Activated B cell treated with CpG ODN at 0.5 μM for 24 hours (primary cell): ENCODE data around the gene HKDC1. TPM values are rescaled to one million over a fixed set of nuclear protein-coding genes. Genes with fewer than 3 reads are reported as not detected.

Source experiments
- ATAC-seq: fragments of 200-7000 bp; cut with Tn5 transposase; one replicate; pipeline ENCODE4 v1.10.0; 2021; ENCODE audit warnings: low read depth, mild to moderate bottlenecking, moderate library complexity
- CTCF ChIA-PET: fragments of 350-600 bp; sonication (Branson Sonifier 250); formaldehyde crosslinking; loops from one replicate; lab custom pipeline; 2021; ENCODE audit warnings: antibody characterized with exemption; lab: Charles Lee
- POLR2A ChIA-PET: fragments of 350-600 bp; sonication (Branson Sonifier 250); formaldehyde crosslinking; loops from one replicate; lab custom pipeline; 2021; ENCODE audit warnings: antibody characterized with exemption; lab: Charles Lee
- DNase-seq: peaks from one replicate; pipeline ENCODE4 v3.0.0; 2022
- H3K27ac Mint-ChIP-seq: one replicate; pipeline ENCODE4 v1.8.0; 2020; ENCODE audit warnings: mixed read lengths
- H3K27me3 Mint-ChIP-seq: one replicate; pipeline ENCODE4 v1.8.0; 2021; ENCODE audit warnings: mixed read lengths
- H3K36me3 Mint-ChIP-seq: one replicate; pipeline ENCODE4 v1.8.0; 2021; ENCODE audit warnings: low read depth, mixed read lengths
- H3K4me1 Mint-ChIP-seq: one replicate; pipeline ENCODE4 v1.8.0; 2021; ENCODE audit warnings: mixed read lengths
- H3K4me3 Mint-ChIP-seq: one replicate; pipeline ENCODE4 v1.8.0; 2020; ENCODE audit warnings: mild to moderate bottlenecking, mixed read lengths
- H3K9me3 Mint-ChIP-seq: one replicate; pipeline ENCODE4 v1.8.0; 2020; ENCODE audit warnings: mixed read lengths
- CTCF ChIP-seq: fragments of 200-600 bp; IDR thresholded peaks from one replicate; pipeline ENCODE4 v1.8.0; 2022; ENCODE audit warnings: antibody characterized with exemption, mild to moderate bottlenecking
- intact Hi-C: fragments of 100-400 bp; cut with micrococcal nuclease; formaldehyde crosslinking; loops from one replicate; pipeline ENCODE4 v1.15.1; 2024
- total RNA-seq: library from RNA; stranded (reverse); gene quantifications from 2 replicates; pipeline ENCODE4 v1.2.3, GENCODE V29; 2022

Gene HKDC1
- total RNA-seq, 1 donor from 2014 or later = not detected

- H3K27ac Mint-ChIP-seq = no peak overlapping the region
- H3K36me3 Mint-ChIP-seq = no peaks in the 10 kb centered on the region
- H3K4me1 Mint-ChIP-seq = peaks cover 2% of the 10 kb centered on the region
- ChIA-PET CTCF (interaction anchor here (0.8 to 1.2 kb wide), 2 partner anchors 12 to 15 kb away, joined by 3 read pairs; no protein-coding TSS in a partner anchor), POLR2A (no interaction called here)
- no peak for TF ChIP-seq CTCF
- H3K9me3 Mint-ChIP-seq = no peaks in the 10 kb centered on the region
- peaks cover 2% of the 10 kb centered on the region for H3K27me3 Mint-ChIP-seq
- ATAC-seq = no peak
- H3K4me3 Mint-ChIP-seq = no peak overlapping the region
- no peak for DNase-seq
- intact Hi-C loops = no loop called here
Measured at GRCh38 chr10:69216577-69217118, 3.5 kb upstream of the HKDC1 start.

GRCh38 chr10:69217119-69217754, 2.9 kb upstream of the HKDC1 start:
- peaks cover 2% of the 10 kb centered on the region for H3K27me3 Mint-ChIP-seq
- H3K4me3 Mint-ChIP-seq = no peak overlapping the region
- no peaks in the 10 kb centered on the region for H3K9me3 Mint-ChIP-seq
- H3K36me3 Mint-ChIP-seq = no peaks in the 10 kb centered on the region
- ChIA-PET CTCF (interaction anchor here (1.2 kb wide), 1 partner anchor 14 kb away, joined by 3 read pairs; no protein-coding TSS in a partner anchor), POLR2A (no interaction called here)
- DNase-seq = no peak
- H3K27ac Mint-ChIP-seq = no peak overlapping the region
- peaks cover 6% of the 10 kb centered on the region for H3K4me1 Mint-ChIP-seq
- intact Hi-C loops = no loop called here
- no peak for TF ChIP-seq CTCF
- ATAC-seq = no peak

- Mint-ChIP-seq H3K4me1 (peaks cover 17% of the 10 kb centered on the region), H3K9me3 (no peaks in the 10 kb centered on the region), H3K27ac (no peak overlapping the region), H3K4me3 (no peak overlapping the region), H3K27me3 (peaks cover 2% of the 10 kb centered on the region), H3K36me3 (no peaks in the 10 kb centered on the region)
- POLR2A ChIA-PET = interaction anchor here (1.1 kb wide), 1 partner anchor 10 kb away, joined by 3 read pairs; no protein-coding TSS in a partner anchor
- CTCF ChIA-PET = no interaction called here
- no peak for TF ChIP-seq CTCF
- intact Hi-C loops = no loop called here
- ATAC-seq (no peak), DNase-seq (no peak)
Measured at GRCh38 chr10:69218831-69219230, 1.3 kb upstream of the HKDC1 start.

GRCh38 chr10:69220507-69220906, 375 bp downstream of the HKDC1 start:
- H3K27me3 Mint-ChIP-seq = peaks cover 2% of the 10 kb centered on the region
- intact Hi-C loops = no loop called here
- ATAC-seq = no peak
- ChIA-PET POLR2A (no interaction called here), CTCF (interaction anchor here (0.9 kb wide), 1 partner anchor 9 kb away, joined by 4 read pairs; no protein-coding TSS in a partner anchor)
- no peak overlapping the region for H3K4me3 Mint-ChIP-seq
- no peak overlapping the region for H3K27ac Mint-ChIP-seq
- no peak for DNase-seq
- no peak for TF ChIP-seq CTCF
- H3K36me3 Mint-ChIP-seq = no peaks in the 10 kb centered on the region
- H3K9me3 Mint-ChIP-seq = no peaks in the 10 kb centered on the region
- H3K4me1 Mint-ChIP-seq = peaks cover 25% of the 10 kb centered on the region
